C4-2B (cell line): Measurements from ENCODE around the gene NCF2.

Experiments used
- H3K27ac ChIP-seq: fragments of 450-650 bp; 2 replicates; pipeline ENCODE4 v1.5.1; 2017
- ZFX ChIP-seq: fragments of 450-650 bp; IDR thresholded peaks from 2 replicates; pipeline ENCODE4 v1.6.1; 2017
- TF ChIP-seq, protein P1 (sequence below): fragments of 450-650 bp; conservative IDR thresholded peaks from 2 replicates; pipeline ENCODE4 v1.5.1; 2017; ENCODE audit warnings: mild to moderate bottlenecking

Gene NCF2

DNA sequence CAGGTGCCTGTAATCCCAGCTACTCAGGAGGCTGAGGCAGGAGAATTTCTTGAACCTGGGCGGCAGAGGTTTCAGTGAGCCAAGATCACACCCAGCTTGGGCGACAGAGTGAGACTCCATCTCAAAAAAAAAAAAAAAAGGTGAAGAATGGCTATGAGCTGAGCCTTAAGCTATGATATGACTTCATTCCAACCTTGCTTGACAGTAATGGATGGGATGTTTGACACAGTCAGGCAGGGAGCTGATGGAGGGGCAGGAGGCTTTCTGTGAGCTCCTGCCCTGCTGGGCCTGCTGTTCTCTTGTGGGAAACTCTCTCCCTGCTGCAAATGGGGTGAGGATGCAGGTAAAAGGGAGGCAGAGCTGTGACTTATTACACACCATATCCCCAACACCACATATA is 27.6 kb downstream of the NCF2 start:
- no peak overlapping the region for H3K27ac ChIP-seq
- no peak for TF ChIP-seq ZFX
- TF ChIP-seq, protein P1, sequence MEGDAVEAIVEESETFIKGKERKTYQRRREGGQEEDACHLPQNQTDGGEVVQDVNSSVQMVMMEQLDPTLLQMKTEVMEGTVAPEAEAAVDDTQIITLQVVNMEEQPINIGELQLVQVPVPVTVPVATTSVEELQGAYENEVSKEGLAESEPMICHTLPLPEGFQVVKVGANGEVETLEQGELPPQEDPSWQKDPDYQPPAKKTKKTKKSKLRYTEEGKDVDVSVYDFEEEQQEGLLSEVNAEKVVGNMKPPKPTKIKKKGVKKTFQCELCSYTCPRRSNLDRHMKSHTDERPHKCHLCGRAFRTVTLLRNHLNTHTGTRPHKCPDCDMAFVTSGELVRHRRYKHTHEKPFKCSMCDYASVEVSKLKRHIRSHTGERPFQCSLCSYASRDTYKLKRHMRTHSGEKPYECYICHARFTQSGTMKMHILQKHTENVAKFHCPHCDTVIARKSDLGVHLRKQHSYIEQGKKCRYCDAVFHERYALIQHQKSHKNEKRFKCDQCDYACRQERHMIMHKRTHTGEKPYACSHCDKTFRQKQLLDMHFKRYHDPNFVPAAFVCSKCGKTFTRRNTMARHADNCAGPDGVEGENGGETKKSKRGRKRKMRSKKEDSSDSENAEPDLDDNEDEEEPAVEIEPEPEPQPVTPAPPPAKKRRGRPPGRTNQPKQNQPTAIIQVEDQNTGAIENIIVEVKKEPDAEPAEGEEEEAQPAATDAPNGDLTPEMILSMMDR, result no peak

DNA sequence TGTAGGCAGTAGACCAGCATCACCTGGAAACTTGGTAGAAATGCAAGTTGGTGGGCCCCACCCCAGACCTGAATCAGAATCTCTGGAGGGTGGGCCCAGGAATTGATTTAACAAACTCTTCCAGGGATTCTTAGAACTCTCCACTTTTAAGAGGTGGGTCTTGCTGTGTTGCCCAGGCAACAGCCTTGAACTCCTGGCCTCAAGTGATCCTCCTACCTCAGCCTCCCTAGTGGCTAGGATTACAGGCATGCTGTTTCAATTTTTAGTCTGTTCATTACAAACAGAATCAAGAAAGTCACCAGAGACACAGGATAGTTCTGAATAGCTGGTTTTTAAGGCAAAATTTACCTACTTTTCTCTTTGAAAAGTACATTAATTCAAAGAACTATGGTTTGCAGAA is 31.2 kb downstream of the NCF2 start:
- H3K27ac ChIP-seq, result no peak overlapping the region
- TF ChIP-seq, protein P1, result no peak
- TF ChIP-seq ZFX, result no peak

DNA sequence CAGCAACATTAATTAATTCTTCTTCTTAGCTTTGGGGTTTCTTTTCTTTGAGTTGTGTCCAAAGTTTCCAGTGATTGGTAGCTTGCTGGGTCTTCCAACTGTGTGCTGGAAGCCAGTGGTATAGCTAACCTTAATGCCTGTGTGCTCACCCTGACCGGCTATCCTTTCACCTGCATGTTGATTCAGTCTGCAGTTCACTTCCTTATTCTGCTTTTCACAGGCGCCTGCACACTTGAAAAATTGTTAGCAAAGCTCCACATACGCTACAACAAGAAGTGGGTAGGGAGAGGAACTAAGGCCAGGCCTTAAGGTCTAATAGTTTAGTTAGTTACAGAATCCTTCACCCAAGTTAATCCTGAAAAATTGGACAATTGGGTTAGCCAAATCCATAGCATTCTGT is 35.7 kb downstream of the NCF2 start:
- TF ChIP-seq, protein P1, result no peak
- no peak for TF ChIP-seq ZFX
- H3K27ac ChIP-seq, result no peak overlapping the region

DNA sequence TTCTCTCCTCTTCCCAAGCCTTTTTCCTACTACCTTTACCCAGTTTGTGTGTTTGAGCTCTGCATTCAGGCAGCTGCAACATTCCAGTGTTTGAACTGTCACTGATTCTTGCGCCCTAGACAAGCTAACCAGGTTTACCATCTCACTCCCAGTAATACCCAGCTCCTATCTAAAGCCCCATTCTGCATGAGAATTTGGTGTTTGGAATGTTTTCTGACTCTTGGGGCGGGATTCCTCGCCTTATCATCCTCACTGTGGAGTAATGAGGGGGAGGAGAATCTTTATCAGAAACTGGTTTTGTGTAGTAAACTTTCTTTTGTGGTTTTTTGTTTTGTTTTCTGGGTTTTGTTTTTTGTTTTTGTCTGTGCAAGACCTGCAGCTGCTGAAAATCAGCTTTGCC is 36.5 kb downstream of the NCF2 start:
- TF ChIP-seq, protein P1, result no peak
- TF ChIP-seq ZFX, result no peak
- no peak overlapping the region for H3K27ac ChIP-seq

DNA sequence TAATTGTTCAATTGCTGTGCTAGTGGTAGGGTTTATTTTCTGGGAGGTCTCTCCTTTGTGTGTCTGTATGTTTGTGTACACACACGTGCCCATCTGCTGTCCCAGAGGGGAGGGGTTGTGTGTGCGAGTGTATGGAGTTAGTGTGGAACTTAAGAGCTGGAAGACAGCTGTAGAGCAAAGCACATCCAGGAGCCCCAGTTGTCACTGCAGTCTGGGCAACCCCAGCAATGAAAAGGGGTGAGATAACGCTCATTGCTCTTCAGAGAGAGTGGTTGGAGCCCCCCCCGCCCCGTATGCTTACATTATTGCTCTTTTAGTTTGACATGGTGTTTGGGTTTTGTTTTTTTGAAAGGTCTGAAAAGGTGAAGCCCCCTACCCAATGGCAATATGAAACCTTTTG is 36.9 kb downstream of the NCF2 start:
- no peak overlapping the region for H3K27ac ChIP-seq
- TF ChIP-seq, protein P1, result no peak
- TF ChIP-seq ZFX, result no peak

DNA sequence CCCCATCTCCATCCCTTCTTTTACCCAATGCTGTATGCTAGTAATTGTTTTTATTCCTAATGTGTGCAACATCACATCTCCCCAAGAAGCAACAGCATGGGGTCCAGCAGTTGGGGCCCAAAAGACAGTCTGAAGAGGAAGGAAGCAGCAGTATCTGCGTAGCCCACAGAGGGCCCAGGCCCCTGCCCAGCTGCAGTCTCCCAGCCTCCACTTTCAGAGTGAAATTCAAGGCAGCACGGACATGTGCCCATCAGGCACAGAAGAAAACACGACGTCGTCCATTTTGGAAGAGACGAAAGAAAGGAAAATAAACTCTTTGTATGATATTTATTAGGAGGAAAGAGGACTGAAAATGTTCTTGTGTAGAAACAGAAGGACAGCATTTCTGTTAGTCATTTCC is 37.4 kb downstream of the NCF2 start:
- TF ChIP-seq ZFX, result no peak
- TF ChIP-seq, protein P1, result no peak
- no peak overlapping the region for H3K27ac ChIP-seq

DNA sequence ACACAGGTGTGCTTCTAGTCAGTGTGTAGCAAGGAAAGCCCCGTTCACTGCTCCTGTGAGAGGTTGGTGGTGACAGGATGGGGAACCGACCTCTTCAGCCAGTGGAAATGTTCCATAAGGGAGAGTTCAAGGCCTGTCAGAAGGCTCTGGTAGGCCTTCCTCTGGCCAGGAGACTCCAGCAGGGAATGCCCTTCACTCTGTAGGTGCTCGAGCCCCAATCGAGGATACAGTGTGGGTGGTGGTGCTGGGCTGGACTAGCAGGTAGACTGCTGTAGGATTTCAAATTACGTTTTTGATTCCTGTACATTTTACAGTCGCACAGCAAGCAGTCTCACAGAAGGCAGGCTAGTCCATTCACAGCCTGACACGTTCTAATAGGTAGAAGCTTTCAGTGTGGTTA is 37.8 kb downstream of the NCF2 start:
- TF ChIP-seq ZFX, result no peak
- TF ChIP-seq, protein P1, result no peak
- no peak overlapping the region for H3K27ac ChIP-seq
